ENCODE data around the gene MPL. TPM values are rescaled to one million over a fixed set of nuclear protein-coding genes. Genes with fewer than 3 reads are reported as not detected.

Gene MPL
- total and polyA plus RNA-seq, 10 donors = 0.47 to 2.2 (median 1.3) TPM; not detected in 4

DNA sequence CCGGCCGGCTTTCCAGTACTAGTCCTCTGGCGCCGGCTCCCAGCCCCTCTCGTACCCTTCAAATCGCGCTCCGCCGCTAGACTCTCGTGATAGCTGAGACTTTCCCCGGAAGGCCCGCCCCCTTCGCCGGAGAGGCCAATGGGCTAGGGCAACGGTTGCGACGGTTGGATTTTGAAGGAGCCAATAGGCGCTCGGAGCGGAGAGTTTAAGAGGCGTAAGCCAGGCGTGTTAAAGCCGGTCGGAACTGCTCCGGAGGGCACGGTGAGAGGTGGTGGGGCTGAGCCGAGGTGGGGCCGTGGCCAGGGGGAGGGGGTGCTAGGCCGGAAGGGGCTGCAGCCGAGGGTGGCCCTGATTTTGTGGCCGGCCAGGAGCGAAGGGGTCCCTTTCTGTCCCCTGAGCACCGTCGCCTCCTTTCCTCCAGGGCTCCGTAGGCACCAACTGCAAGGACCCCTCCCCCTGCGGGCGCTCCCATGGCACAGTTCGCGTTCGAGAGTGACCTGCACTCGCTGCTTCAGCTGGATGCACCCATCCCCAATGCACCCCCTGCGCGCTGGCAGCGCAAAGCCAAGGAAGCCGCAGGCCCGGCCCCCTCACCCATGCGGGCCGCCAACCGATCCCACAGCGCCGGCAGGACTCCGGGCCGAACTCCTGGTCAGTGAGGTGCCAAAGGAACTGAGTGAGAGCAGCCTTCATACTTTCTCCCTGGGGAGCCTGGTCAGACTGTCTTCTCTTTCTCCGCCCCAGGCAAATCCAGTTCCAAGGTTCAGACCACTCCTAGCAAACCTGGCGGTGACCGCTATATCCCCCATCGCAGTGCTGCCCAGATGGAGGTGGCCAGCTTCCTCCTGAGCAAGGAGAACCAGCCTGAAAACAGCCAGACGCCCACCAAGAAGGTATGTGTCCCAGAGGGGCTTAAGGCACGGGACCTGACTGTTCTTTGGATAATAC is 21.4 kb downstream of the MPL start, which contains the start of gene CDC20:
Gene CDC20, plus strand, starts transcription at position 236 of the 948 bp plus-strand sequence. Its CDS starts 235 bp downstream, at position 471.
- TF ChIP-seq POLR2AphosphoS5 (IDR thresholded peaks at IDR 0.05) (peak; percentile 79 to 83 (median 80)), POLR2A (IDR thresholded peaks at IDR 0.05) (no peak)
- TF ChIP-seq, protein P1, sequence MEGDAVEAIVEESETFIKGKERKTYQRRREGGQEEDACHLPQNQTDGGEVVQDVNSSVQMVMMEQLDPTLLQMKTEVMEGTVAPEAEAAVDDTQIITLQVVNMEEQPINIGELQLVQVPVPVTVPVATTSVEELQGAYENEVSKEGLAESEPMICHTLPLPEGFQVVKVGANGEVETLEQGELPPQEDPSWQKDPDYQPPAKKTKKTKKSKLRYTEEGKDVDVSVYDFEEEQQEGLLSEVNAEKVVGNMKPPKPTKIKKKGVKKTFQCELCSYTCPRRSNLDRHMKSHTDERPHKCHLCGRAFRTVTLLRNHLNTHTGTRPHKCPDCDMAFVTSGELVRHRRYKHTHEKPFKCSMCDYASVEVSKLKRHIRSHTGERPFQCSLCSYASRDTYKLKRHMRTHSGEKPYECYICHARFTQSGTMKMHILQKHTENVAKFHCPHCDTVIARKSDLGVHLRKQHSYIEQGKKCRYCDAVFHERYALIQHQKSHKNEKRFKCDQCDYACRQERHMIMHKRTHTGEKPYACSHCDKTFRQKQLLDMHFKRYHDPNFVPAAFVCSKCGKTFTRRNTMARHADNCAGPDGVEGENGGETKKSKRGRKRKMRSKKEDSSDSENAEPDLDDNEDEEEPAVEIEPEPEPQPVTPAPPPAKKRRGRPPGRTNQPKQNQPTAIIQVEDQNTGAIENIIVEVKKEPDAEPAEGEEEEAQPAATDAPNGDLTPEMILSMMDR (IDR thresholded peaks at IDR 0.05 in 8 of 11, conservative IDR thresholded peaks at IDR 0.05 in 3 of 11) = peak in 1 of 11 experiments; percentile 37
- intact Hi-C loops (cut with DNase I; ENCODE audit: low total_unique reads) = no loop called here
- peak within 1 kb of the TSS; percentile 63 to 88 (median 70) for H3K4me3 ChIP-seq
- H3K27ac ChIP-seq = peak within 1 kb of the TSS; percentile 82 to 96 (median 87)
- WGBS, 5 donors = 3 to 5% (median 4%) methylated on average over 24 to 59 of the region's 59 CpGs
- H3K36me3 ChIP-seq = peaks cover 3 to 46% (median 28%) of the 10 kb centered on the region in 6 donors
- no peaks in the 10 kb centered on the region for H3K27me3 ChIP-seq (replicated peaks in 1 of 7)
- H3K4me1 ChIP-seq = peaks cover 12 to 56% (median 23%) of the 10 kb centered on the region in 6 donors
- DNase-seq = peak; percentile 98
- no peaks in the 10 kb centered on the region for H3K9me3 ChIP-seq

DNA sequence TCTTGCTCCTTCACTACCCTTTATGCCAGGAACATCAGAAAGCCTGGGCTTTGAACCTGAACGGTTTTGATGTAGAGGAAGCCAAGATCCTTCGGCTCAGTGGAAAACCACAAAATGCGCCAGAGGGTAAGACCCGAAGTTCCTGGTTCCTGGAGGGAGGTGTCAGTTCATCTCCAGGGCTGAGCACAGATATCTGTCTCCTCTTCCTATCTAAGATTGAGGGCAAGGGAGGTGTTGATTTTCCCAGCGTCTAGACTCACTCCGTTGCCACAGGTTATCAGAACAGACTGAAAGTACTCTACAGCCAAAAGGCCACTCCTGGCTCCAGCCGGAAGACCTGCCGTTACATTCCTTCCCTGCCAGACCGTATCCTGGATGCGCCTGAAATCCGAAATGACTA is 22.1 kb downstream of the MPL start:
- intact Hi-C loops (cut with DNase I; ENCODE audit: low total_unique reads) = no loop called here
- H3K4me3 ChIP-seq = peak overlapping the region in 6 of 8 donors; percentile 63 to 78 (median 69)
- no peaks in the 10 kb centered on the region for H3K9me3 ChIP-seq
- peaks cover 12 to 63% (median 23%) of the 10 kb centered on the region in 6 donors for H3K4me1 ChIP-seq
- no peaks in the 10 kb centered on the region for H3K27me3 ChIP-seq (replicated peaks in 1 of 7)
- peak overlapping the region in 2 of 8 donors; percentile 88 to 96 for H3K27ac ChIP-seq
- TF ChIP-seq POLR2AphosphoS5 (IDR thresholded peaks at IDR 0.05) = no peak
- TF ChIP-seq, protein P1 (IDR thresholded peaks at IDR 0.05 in 8 of 11, conservative IDR thresholded peaks at IDR 0.05 in 3 of 11) = no peak
- no peak for TF ChIP-seq POLR2A (IDR thresholded peaks at IDR 0.05)
- DNase-seq = no peak
- WGBS, 5 donors = 50 to 81% (median 52%) methylated on average over 7 to 11 of the region's 11 CpGs
- peaks cover 5 to 50% (median 34%) of the 10 kb centered on the region in 6 donors for H3K36me3 ChIP-seq

DNA sequence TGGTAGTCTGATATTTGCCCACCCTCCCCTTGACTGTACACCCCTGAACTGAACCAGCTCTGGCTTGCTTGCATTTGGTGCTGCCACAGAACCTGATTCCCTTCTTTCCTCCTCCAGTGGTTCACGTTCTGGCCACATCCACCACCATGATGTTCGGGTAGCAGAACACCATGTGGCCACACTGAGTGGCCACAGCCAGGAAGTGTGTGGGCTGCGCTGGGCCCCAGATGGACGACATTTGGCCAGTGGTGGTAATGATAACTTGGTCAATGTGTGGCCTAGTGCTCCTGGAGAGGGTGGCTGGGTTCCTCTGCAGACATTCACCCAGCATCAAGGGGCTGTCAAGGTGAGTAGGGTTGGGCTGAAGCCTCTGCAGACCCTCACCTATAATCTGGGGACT is 23.0 kb downstream of the MPL start:
- Histone ChIP-seq H3K9me3 (no peaks in the 10 kb centered on the region), H3K4me3 (no peak overlapping the region), H3K27me3 (replicated peaks in 1 of 7) (no peaks in the 10 kb centered on the region), H3K4me1 (peaks cover 12 to 70% (median 30%) of the 10 kb centered on the region in 6 donors), H3K27ac (no peak overlapping the region), H3K36me3 (peaks cover 6 to 58% (median 41%) of the 10 kb centered on the region in 6 donors)
- intact Hi-C loops (cut with DNase I; ENCODE audit: low total_unique reads) = no loop called here
- DNase-seq = no peak
- TF ChIP-seq POLR2AphosphoS5 (IDR thresholded peaks at IDR 0.05) = peak in 2 of 3 donors; percentile 8 to 38
- TF ChIP-seq, protein P1 (IDR thresholded peaks at IDR 0.05 in 8 of 11, conservative IDR thresholded peaks at IDR 0.05 in 3 of 11) = no peak
- WGBS, 5 donors = 58 to 75% (median 68%) methylated on average over 4 of the region's 4 CpGs

All from spleen (tissue), 11 donors.